ENCODE measurements around the gene SDHA.
"Not testable (repeated sequence)": the region's sequence is repeated elsewhere in the genome, so short reads cannot be mapped to it uniquely, and the experiment has no call there.

Gene SDHA

DNA sequence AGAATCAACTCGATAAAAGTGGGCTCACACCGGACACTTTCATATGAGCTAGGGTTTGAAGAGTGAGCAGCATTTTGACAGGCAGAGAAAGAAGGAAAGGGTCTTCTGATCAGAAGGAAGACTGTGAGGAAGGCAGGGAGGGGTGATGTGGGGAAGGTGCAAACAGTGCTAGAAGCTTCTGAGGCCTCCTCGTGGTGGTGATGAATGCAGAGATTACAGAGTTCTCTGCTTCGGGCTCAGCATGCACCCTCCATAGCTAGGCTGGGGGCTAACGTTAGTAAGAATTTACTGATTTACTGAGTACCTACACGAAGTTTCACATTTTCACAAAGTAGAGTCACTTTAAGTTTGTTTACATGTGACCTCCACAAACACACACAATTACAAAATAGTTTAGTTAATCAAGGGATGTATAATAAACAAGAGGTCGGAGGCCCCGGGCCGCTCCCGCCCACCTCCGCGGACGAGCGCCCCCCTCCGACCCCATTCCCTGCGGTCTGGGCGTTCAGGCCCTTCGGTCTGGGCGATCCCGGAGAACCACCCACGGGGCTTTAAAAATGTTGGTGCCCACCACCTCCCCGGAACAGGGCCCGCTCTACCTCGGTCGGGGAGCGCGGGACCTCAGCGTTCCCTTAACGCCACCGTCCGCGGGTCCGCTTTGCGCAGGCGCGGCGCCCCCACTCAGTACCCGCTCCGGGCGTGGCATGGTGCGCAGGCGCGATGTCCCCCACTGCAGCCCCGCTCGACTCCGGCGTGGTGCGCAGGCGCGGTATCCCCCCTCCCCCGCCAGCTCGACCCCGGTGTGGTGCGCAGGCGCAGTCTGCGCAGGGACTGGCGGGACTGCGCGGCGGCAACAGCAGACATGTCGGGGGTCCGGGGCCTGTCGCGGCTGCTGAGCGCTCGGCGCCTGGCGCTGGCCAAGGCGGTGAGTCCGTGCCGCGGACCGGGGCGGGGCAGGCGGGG, at the start of gene SDHA, which contains the start of gene CCDC127:
TSS of gene SDHA (plus strand) at position 827 of the 963 bp plus-strand sequence. CDS start at position 863, 36 bp downstream.
TSS of gene CCDC127 (minus strand) at position 660 of the 963 bp plus-strand sequence. CDS start 1,304 bp downstream, outside the sequence.
- not testable (repeated sequence) for H3K4me1 ChIP-seq (ENCODE audit: control insufficient read depth, insufficient read depth, low read length); H3K9me3 ChIP-seq (ENCODE audit: control insufficient read depth, insufficient read depth, low read length); H3K27me3 ChIP-seq (ENCODE audit: control insufficient read depth, insufficient read depth, low read length); H3K36me3 ChIP-seq (ENCODE audit: control insufficient read depth, insufficient read depth, low read length)
- peak within 1 kb of the TSS; percentile 90 for H3K9ac ChIP-seq (ENCODE audit: low read depth, low read length)
- peak within 1 kb of the TSS; percentile 95 for H3K4me3 ChIP-seq (ENCODE audit: low read depth, low read length)

DNA sequence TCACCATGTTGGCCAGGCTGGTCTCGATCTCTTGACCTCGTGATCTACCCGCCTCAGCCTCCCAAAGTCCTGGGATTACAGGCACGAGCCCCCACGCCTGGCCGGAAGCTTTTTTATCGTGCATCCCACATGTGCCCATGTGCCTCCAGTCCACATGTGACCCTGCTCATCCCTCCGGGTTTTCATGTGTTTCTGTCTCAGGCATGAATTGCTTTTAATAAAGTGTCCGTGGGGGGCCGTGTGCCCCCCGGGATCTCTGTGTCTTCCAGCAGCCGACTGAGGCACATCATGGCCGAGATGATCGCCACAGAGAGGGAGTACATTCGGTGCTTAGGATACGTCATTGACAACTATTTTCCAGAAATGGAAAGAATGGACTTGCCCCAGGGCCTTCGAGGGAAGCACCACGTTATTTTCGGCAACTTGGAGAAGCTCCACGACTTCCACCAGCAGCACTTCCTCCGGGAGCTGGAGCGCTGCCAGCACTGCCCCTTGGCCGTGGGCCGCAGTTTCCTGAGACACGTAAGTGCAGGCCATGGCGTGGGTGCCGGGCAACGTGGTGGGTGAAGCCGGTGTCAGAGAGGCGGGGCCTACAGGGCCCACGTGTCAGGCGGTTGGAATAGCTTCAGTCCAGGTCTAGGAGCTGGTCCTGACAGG, 48.9 kb upstream of the SDHA start:
- H3K9ac ChIP-seq (ENCODE audit: low read depth, low read length) = no peak overlapping the region
- no peak overlapping the region for H3K4me3 ChIP-seq (ENCODE audit: low read depth, low read length)

GRCh38 chr5:169728-170094, 48.4 kb upstream of the SDHA start:
- no peaks in the 10 kb centered on the region for H3K4me1 ChIP-seq (ENCODE audit: control insufficient read depth, insufficient read depth, low read length)
- no peaks in the 10 kb centered on the region for H3K27me3 ChIP-seq (ENCODE audit: control insufficient read depth, insufficient read depth, low read length)
- H3K9me3 ChIP-seq (ENCODE audit: control insufficient read depth, insufficient read depth, low read length) = no peaks in the 10 kb centered on the region
- no peak overlapping the region for H3K4me3 ChIP-seq (ENCODE audit: low read depth, low read length)
- peaks cover 14% of the 10 kb centered on the region for H3K36me3 ChIP-seq (ENCODE audit: control insufficient read depth, insufficient read depth, low read length)
- no peak overlapping the region for H3K9ac ChIP-seq (ENCODE audit: low read depth, low read length)

More for the DNA sequence above, 48.9 kb upstream of the SDHA start:
- no peaks in the 10 kb centered on the region for H3K4me1 ChIP-seq (ENCODE audit: control insufficient read depth, insufficient read depth, low read length)
- H3K36me3 ChIP-seq (ENCODE audit: control insufficient read depth, insufficient read depth, low read length) = peaks cover 14% of the 10 kb centered on the region
- no peaks in the 10 kb centered on the region for H3K27me3 ChIP-seq (ENCODE audit: control insufficient read depth, insufficient read depth, low read length)
- H3K9me3 ChIP-seq (ENCODE audit: control insufficient read depth, insufficient read depth, low read length) = no peaks in the 10 kb centered on the region

DNA sequence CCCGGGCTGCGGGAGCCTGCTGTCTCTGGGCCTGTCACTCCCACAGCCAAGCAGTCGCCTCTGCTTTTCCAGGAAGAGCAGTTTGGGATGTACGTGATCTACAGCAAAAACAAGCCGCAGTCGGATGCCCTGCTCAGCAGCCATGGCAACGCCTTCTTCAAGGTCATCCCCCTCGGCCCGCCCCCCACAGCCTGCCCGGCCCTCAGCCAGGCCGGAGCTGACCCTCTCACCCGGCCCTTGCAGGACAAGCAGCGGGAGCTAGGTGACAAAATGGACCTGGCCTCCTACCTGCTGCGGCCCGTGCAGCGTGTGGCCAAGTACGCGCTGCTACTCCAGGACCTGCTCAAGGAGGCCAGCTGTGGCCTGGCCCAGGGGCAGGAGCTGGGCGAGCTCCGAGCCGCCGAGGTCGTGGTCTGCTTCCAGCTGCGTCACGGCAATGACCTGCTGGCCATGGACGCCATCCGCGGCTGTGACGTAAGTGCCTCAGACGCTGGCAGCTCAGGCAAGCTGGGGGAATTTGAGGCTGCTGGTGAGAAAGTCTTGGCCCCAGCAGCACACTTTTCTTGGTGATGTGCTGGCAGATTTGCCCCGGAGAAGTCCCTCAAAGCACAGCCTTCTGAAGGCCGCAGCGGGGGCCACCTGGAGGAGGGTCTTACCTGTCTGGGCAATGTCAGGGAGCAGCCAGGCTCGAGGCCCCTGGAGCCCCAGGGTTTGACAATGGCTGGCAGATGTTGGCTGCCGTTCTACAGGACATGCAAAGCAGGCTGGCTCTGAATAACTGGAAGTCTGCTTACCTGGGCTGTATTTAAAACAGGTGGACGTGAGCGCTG, 46.9 kb upstream of the SDHA start:
- Histone ChIP-seq H3K9ac (ENCODE audit: low read depth, low read length) (no peak overlapping the region), H3K9me3 (ENCODE audit: control insufficient read depth, insufficient read depth, low read length) (no peaks in the 10 kb centered on the region), H3K4me3 (ENCODE audit: low read depth, low read length) (no peak overlapping the region), H3K4me1 (ENCODE audit: control insufficient read depth, insufficient read depth, low read length) (no peaks in the 10 kb centered on the region), H3K36me3 (ENCODE audit: control insufficient read depth, insufficient read depth, low read length) (peaks cover 14% of the 10 kb centered on the region), H3K27me3 (ENCODE audit: control insufficient read depth, insufficient read depth, low read length) (no peaks in the 10 kb centered on the region)

GRCh38 chr5:171801-172331, 46.3 kb upstream of the SDHA start:
- Histone ChIP-seq H3K9me3 (ENCODE audit: control insufficient read depth, insufficient read depth, low read length) (no peaks in the 10 kb centered on the region), H3K9ac (ENCODE audit: low read depth, low read length) (no peak overlapping the region), H3K27me3 (ENCODE audit: control insufficient read depth, insufficient read depth, low read length) (no peaks in the 10 kb centered on the region), H3K36me3 (ENCODE audit: control insufficient read depth, insufficient read depth, low read length) (peaks cover 14% of the 10 kb centered on the region), H3K4me1 (ENCODE audit: control insufficient read depth, insufficient read depth, low read length) (no peaks in the 10 kb centered on the region), H3K4me3 (ENCODE audit: low read depth, low read length) (no peak overlapping the region)

GRCh38 chr5:172421-172820, 45.7 kb upstream of the SDHA start:
- H3K27me3 ChIP-seq (ENCODE audit: control insufficient read depth, insufficient read depth, low read length) = no peaks in the 10 kb centered on the region
- H3K36me3 ChIP-seq (ENCODE audit: control insufficient read depth, insufficient read depth, low read length) = peaks cover 14% of the 10 kb centered on the region
- no peaks in the 10 kb centered on the region for H3K4me1 ChIP-seq (ENCODE audit: control insufficient read depth, insufficient read depth, low read length)
- no peaks in the 10 kb centered on the region for H3K9me3 ChIP-seq (ENCODE audit: control insufficient read depth, insufficient read depth, low read length)
- no peak overlapping the region for H3K4me3 ChIP-seq (ENCODE audit: low read depth, low read length)
- H3K9ac ChIP-seq (ENCODE audit: low read depth, low read length) = no peak overlapping the region

GRCh38 chr5:172841-173251, 45.3 kb upstream of the SDHA start:
- H3K27me3 ChIP-seq (ENCODE audit: control insufficient read depth, insufficient read depth, low read length) = no peaks in the 10 kb centered on the region
- H3K9me3 ChIP-seq (ENCODE audit: control insufficient read depth, insufficient read depth, low read length) = no peaks in the 10 kb centered on the region
- H3K36me3 ChIP-seq (ENCODE audit: control insufficient read depth, insufficient read depth, low read length) = peaks cover 14% of the 10 kb centered on the region
- H3K4me1 ChIP-seq (ENCODE audit: control insufficient read depth, insufficient read depth, low read length) = no peaks in the 10 kb centered on the region
- no peak overlapping the region for H3K9ac ChIP-seq (ENCODE audit: low read depth, low read length)
- H3K4me3 ChIP-seq (ENCODE audit: low read depth, low read length) = no peak overlapping the region

DNA sequence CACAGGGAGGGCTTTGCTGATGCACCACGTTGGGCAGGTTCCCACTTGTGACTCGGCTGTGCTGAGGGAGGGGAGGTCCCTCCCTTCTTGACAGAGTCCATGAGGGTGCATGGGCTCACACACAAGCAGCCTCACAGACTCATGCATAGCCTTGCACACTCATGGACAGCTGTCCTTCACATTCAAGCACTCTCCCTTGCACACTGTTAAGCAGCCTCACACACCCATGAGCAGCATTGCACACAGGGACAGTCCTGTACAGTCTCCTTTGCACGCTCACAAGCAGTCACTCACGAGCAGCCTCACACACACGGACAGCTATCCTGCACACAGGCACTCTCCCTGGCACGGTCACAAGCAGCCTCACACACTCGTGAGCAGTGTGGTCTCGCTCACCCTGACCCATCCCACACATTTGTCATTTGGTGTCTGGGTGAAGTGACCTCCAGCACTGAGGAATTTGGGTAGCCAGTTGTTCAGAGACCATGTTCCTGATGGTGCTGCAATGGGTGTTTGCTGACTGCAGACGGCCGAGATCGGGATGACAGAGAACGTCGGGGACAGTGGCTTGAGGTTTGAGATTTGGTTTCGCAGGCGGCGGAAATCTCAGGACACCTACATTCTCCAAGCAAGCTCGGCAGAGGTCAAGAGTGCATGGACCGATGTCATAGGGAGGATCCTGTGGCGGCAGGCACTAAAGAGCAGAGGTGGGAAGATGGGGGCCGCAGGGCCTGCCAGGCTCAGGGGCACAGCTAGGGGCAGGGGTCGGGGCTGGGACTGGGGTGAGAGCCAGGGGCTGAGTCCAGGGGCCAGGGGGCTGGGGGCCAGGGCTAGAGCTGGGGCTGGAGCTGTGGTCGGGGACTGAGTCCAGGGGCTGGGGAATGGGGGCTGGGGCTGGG, 44.5 kb upstream of the SDHA start:
- Histone ChIP-seq H3K4me3 (ENCODE audit: low read depth, low read length) (no peak overlapping the region), H3K27me3 (ENCODE audit: control insufficient read depth, insufficient read depth, low read length) (no peaks in the 10 kb centered on the region), H3K9ac (ENCODE audit: low read depth, low read length) (no peak overlapping the region), H3K9me3 (ENCODE audit: control insufficient read depth, insufficient read depth, low read length) (no peaks in the 10 kb centered on the region), H3K36me3 (ENCODE audit: control insufficient read depth, insufficient read depth, low read length) (peaks cover 14% of the 10 kb centered on the region), H3K4me1 (ENCODE audit: control insufficient read depth, insufficient read depth, low read length) (no peaks in the 10 kb centered on the region)

DNA sequence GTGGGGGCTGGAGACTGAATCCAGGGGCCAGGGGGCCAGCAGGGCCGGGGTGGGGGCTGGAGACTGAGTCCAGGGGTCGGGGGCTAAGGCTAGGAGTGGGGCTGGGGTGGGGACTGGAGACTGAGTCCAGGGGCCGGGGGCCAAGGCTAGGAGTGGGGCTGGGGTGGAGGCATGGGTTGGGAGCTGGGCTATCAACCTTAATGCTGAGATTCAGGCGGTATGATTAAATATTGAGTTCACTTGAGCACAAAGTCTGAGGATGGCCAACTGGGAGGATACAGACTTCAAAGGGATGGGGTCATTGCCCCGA, 43.9 kb upstream of the SDHA start:
- peaks cover 14% of the 10 kb centered on the region for H3K36me3 ChIP-seq (ENCODE audit: control insufficient read depth, insufficient read depth, low read length)
- H3K4me3 ChIP-seq (ENCODE audit: low read depth, low read length) = no peak overlapping the region
- H3K27me3 ChIP-seq (ENCODE audit: control insufficient read depth, insufficient read depth, low read length) = no peaks in the 10 kb centered on the region
- H3K9ac ChIP-seq (ENCODE audit: low read depth, low read length) = no peak overlapping the region
- H3K9me3 ChIP-seq (ENCODE audit: control insufficient read depth, insufficient read depth, low read length) = no peaks in the 10 kb centered on the region
- no peaks in the 10 kb centered on the region for H3K4me1 ChIP-seq (ENCODE audit: control insufficient read depth, insufficient read depth, low read length)

DNA sequence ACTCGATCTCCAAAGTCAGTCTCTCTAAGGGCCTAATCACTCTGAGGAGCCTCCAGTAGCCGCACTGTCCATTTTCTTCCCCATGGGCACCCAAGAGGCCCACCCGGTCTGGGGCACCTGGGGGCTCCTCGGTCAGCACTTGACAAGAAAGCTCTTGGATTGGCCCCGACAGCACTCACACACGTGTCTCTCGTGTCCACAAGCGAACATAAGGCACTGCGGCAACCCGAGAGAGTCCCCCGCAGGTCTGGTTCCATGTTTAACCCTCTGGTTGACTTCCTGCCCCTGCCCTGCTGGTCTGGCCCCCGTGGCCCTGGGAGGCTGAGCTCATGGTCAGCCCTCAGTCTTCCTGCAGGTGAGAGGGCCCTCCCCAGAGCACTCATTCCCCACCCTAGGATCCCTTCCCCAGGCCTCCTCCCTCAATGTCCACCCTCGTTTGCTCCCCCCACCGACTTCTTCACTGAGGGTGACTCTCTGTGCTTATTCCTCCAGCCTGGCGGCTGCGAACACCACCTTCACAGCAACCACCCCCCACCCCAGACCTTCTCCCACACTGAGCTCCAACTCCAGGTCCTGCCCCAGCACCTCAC, 43.1 kb upstream of the SDHA start:
- Histone ChIP-seq H3K27me3 (ENCODE audit: control insufficient read depth, insufficient read depth, low read length) (no peaks in the 10 kb centered on the region), H3K4me3 (ENCODE audit: low read depth, low read length) (no peak overlapping the region), H3K36me3 (ENCODE audit: control insufficient read depth, insufficient read depth, low read length) (peaks cover 14% of the 10 kb centered on the region), H3K9ac (ENCODE audit: low read depth, low read length) (no peak overlapping the region), H3K9me3 (ENCODE audit: control insufficient read depth, insufficient read depth, low read length) (no peaks in the 10 kb centered on the region), H3K4me1 (ENCODE audit: control insufficient read depth, insufficient read depth, low read length) (no peaks in the 10 kb centered on the region)
